Measurements from ENCODE around the gene LTBP1.

LTBP1 gene

DNA sequence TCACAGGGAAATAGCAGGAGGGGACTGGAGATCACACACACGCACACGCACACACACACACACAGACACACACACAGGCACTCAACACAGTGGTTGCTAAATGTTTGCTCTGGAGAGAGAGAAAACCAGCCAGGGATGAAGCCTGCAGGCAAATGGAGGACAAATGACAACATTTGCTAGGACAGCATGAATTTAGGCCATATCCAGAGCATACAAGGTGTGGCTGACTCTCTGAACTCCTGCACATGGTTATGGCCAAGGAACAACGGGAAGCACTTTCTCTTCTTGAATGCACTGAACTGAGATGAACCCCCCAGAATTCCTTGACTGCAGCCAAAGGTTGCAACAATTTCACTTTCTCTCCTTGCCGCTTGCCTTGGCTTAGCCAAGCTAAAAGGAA lies 299.7 kb downstream of the LTBP1 start:
- Histone ChIP-seq H3K9me3 (ENCODE audit: control insufficient read depth, low read length) (no peaks in the 10 kb centered on the region), H3K23ac (ENCODE audit: low read length in 2 of 2) (no peak overlapping the region), H2AK5ac (ENCODE audit: low read length, severe bottlenecking) (no peak overlapping the region), H3K4me3 (ENCODE audit: insufficient read depth in 1 of 2, low read depth in 1 of 2, low read length in 2 of 2) (no peak overlapping the region), H3K4me1 (ENCODE audit: control insufficient read depth, insufficient read depth, low read depth, low read length) (peaks cover 2% of the 10 kb centered on the region), H2BK5ac (ENCODE audit: low read depth, low read length, poor library complexity, severe bottlenecking) (no peak overlapping the region), H3K36me3 (ENCODE audit: control insufficient read depth in 1 of 2, insufficient read depth in 2 of 2, low read depth in 1 of 2, low read length in 2 of 2) (peaks cover 4 to 11% of the 10 kb centered on the region in 2 experiments), H2BK120ac (ENCODE audit: low read depth, low read length) (no peak overlapping the region), H2BK15ac (ENCODE audit: low read depth, poor library complexity, severe bottlenecking) (no peak overlapping the region), H3K9ac (ENCODE audit: low read length) (no peak overlapping the region), H2BK12ac (ENCODE audit: low read length in 2 of 2) (peak overlapping the region in 1 of 2 experiments; percentile 71), H3K14ac (ENCODE audit: low read length in 2 of 2) (peak overlapping the region in 1 of 2 experiments; percentile 75), H2AFZ (ENCODE audit: low read depth, low read length) (peak overlapping the region; percentile 53), H3K79me1 (replicated peaks; ENCODE audit: low read length, poor library complexity, severe bottlenecking) (no peaks in the 10 kb centered on the region), H3K4me2 (ENCODE audit: low read length, poor library complexity, severe bottlenecking) (no peak overlapping the region), H3K4ac (ENCODE audit: low read depth in 1 of 2, low read length in 2 of 2) (no peak overlapping the region), H3K27me3 (ENCODE audit: control insufficient read depth in 1 of 2, insufficient read depth in 1 of 2, low read length in 2 of 2) (no peaks in the 10 kb centered on the region), H3K27ac (ENCODE audit: low read length, poor library complexity, severe bottlenecking) (no peak overlapping the region), H4K91ac (ENCODE audit: low read length) (no peak overlapping the region), H4K8ac (ENCODE audit: low read length) (no peak overlapping the region), H3K18ac (ENCODE audit: low read depth in 1 of 2, low read length in 2 of 2) (peak overlapping the region in 1 of 2 experiments; percentile 25)
- no peak for DNase-seq
- WGBS = 100% methylated on average over 2 of the region's 4 CpGs

GRCh38 chr2:33247365-33247764 lies 300.6 kb downstream of the LTBP1 start:
- Histone ChIP-seq H4K91ac (ENCODE audit: low read length) (no peak overlapping the region), H3K18ac (ENCODE audit: low read depth in 1 of 2, low read length in 2 of 2) (no peak overlapping the region), H3K23ac (ENCODE audit: low read length in 2 of 2) (no peak overlapping the region), H2BK12ac (ENCODE audit: low read length in 2 of 2) (no peak overlapping the region), H4K8ac (ENCODE audit: low read length) (no peak overlapping the region), H3K27ac (ENCODE audit: low read length, poor library complexity, severe bottlenecking) (no peak overlapping the region), H3K4me3 (ENCODE audit: insufficient read depth in 1 of 2, low read depth in 1 of 2, low read length in 2 of 2) (no peak overlapping the region), H3K14ac (ENCODE audit: low read length in 2 of 2) (no peak overlapping the region), H2BK15ac (ENCODE audit: low read depth, poor library complexity, severe bottlenecking) (no peak overlapping the region), H3K36me3 (ENCODE audit: control insufficient read depth in 1 of 2, insufficient read depth in 2 of 2, low read depth in 1 of 2, low read length in 2 of 2) (peaks cover 4 to 19% of the 10 kb centered on the region in 2 experiments), H3K4me1 (ENCODE audit: control insufficient read depth, insufficient read depth, low read depth, low read length) (peaks cover 2% of the 10 kb centered on the region), H3K27me3 (ENCODE audit: control insufficient read depth in 1 of 2, insufficient read depth in 1 of 2, low read length in 2 of 2) (no peaks in the 10 kb centered on the region), H3K79me1 (replicated peaks; ENCODE audit: low read length, poor library complexity, severe bottlenecking) (no peaks in the 10 kb centered on the region), H3K4me2 (ENCODE audit: low read length, poor library complexity, severe bottlenecking) (no peak overlapping the region), H3K4ac (ENCODE audit: low read depth in 1 of 2, low read length in 2 of 2) (no peak overlapping the region), H2BK120ac (ENCODE audit: low read depth, low read length) (no peak overlapping the region), H2BK5ac (ENCODE audit: low read depth, low read length, poor library complexity, severe bottlenecking) (no peak overlapping the region), H3K9ac (ENCODE audit: low read length) (no peak overlapping the region), H2AK5ac (ENCODE audit: low read length, severe bottlenecking) (no peak overlapping the region), H2AFZ (ENCODE audit: low read depth, low read length) (no peak overlapping the region), H3K9me3 (ENCODE audit: control insufficient read depth, low read length) (no peaks in the 10 kb centered on the region)
- 63% methylated on average over 1 of the region's 1 CpG for WGBS
- no peak for DNase-seq

DNA sequence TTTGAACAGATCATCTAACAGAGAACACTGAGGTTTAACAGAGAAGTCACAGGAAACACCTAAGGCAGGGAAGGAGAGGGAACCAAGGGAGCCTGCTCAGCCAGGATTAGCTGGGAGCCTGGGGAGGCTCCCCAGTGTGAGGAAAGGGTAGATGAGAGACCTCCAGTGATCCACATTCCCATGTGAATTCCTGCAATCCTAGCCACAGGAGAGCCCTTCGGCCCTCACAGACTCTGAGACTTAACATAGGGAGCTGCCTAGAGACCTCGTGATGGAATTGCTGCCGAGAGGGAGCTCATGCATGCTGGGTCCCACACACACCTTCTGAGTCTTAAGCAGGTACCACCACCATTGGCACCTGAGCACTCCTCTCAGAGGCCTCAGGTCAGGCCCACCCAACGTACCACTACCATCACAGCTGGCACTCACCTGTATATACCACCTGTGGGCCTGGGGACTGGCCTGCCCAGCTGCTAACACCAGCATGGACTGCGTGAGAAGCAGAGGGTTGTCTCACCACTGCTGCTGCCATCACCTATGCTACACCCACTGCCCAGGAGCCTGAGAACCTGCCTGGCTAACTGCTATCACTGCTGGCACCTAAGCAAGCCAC lies 303.8 kb downstream of the LTBP1 start:
- DNase-seq = no peak
- no peak overlapping the region for H3K4ac ChIP-seq (ENCODE audit: low read depth in 1 of 2, low read length in 2 of 2)
- H2BK120ac ChIP-seq (ENCODE audit: low read depth, low read length) = no peak overlapping the region
- no peak overlapping the region for H3K18ac ChIP-seq (ENCODE audit: low read depth in 1 of 2, low read length in 2 of 2)
- H2AK5ac ChIP-seq (ENCODE audit: low read length, severe bottlenecking) = no peak overlapping the region
- H4K8ac ChIP-seq (ENCODE audit: low read length) = no peak overlapping the region
- no peak overlapping the region for H3K9ac ChIP-seq (ENCODE audit: low read length)
- H3K27me3 ChIP-seq (ENCODE audit: control insufficient read depth in 1 of 2, insufficient read depth in 1 of 2, low read length in 2 of 2) = no peaks in the 10 kb centered on the region
- H4K91ac ChIP-seq (ENCODE audit: low read length) = no peak overlapping the region
- H3K79me1 ChIP-seq (replicated peaks; ENCODE audit: low read length, poor library complexity, severe bottlenecking) = no peaks in the 10 kb centered on the region
- H3K4me1 ChIP-seq (ENCODE audit: control insufficient read depth, insufficient read depth, low read depth, low read length) = no peaks in the 10 kb centered on the region
- peaks cover 4 to 30% of the 10 kb centered on the region in 2 experiments for H3K36me3 ChIP-seq (ENCODE audit: control insufficient read depth in 1 of 2, insufficient read depth in 2 of 2, low read depth in 1 of 2, low read length in 2 of 2)
- 88% methylated on average over 5 of the region's 5 CpGs for WGBS
- no peak overlapping the region for H3K27ac ChIP-seq (ENCODE audit: low read length, poor library complexity, severe bottlenecking)
- H2BK12ac ChIP-seq (ENCODE audit: low read length in 2 of 2) = no peak overlapping the region
- no peak overlapping the region for H3K4me2 ChIP-seq (ENCODE audit: low read length, poor library complexity, severe bottlenecking)
- H3K9me3 ChIP-seq (ENCODE audit: control insufficient read depth, low read length) = no peaks in the 10 kb centered on the region
- H3K14ac ChIP-seq (ENCODE audit: low read length in 2 of 2) = no peak overlapping the region
- peak overlapping the region in 1 of 2 experiments; percentile 47 for H3K23ac ChIP-seq (ENCODE audit: low read length in 2 of 2)
- H2BK15ac ChIP-seq (ENCODE audit: low read depth, poor library complexity, severe bottlenecking) = no peak overlapping the region
- no peak overlapping the region for H2BK5ac ChIP-seq (ENCODE audit: low read depth, low read length, poor library complexity, severe bottlenecking)
- H3K4me3 ChIP-seq (ENCODE audit: insufficient read depth in 1 of 2, low read depth in 1 of 2, low read length in 2 of 2) = no peak overlapping the region
- H2AFZ ChIP-seq (ENCODE audit: low read depth, low read length) = no peak overlapping the region

GRCh38 chr2:33256162-33256755 lies 309.5 kb downstream of the LTBP1 start:
- no peak overlapping the region for H3K18ac ChIP-seq (ENCODE audit: low read depth in 1 of 2, low read length in 2 of 2)
- no peaks in the 10 kb centered on the region for H3K9me3 ChIP-seq (ENCODE audit: control insufficient read depth, low read length)
- H3K27ac ChIP-seq (ENCODE audit: low read length, poor library complexity, severe bottlenecking) = no peak overlapping the region
- no peak for DNase-seq
- H2BK120ac ChIP-seq (ENCODE audit: low read depth, low read length) = no peak overlapping the region
- no peak overlapping the region for H3K4me2 ChIP-seq (ENCODE audit: low read length, poor library complexity, severe bottlenecking)
- H3K4me1 ChIP-seq (ENCODE audit: control insufficient read depth, insufficient read depth, low read depth, low read length) = no peaks in the 10 kb centered on the region
- peaks cover 0 to 42% of the 10 kb centered on the region in 2 experiments for H3K36me3 ChIP-seq (ENCODE audit: control insufficient read depth in 1 of 2, insufficient read depth in 2 of 2, low read depth in 1 of 2, low read length in 2 of 2)
- H2BK12ac ChIP-seq (ENCODE audit: low read length in 2 of 2) = no peak overlapping the region
- no peak overlapping the region for H3K4ac ChIP-seq (ENCODE audit: low read depth in 1 of 2, low read length in 2 of 2)
- H3K4me3 ChIP-seq (ENCODE audit: insufficient read depth in 1 of 2, low read depth in 1 of 2, low read length in 2 of 2) = no peak overlapping the region
- no peak overlapping the region for H2AK5ac ChIP-seq (ENCODE audit: low read length, severe bottlenecking)
- no peaks in the 10 kb centered on the region for H3K79me1 ChIP-seq (replicated peaks; ENCODE audit: low read length, poor library complexity, severe bottlenecking)
- no peak overlapping the region for H3K9ac ChIP-seq (ENCODE audit: low read length)
- H2BK5ac ChIP-seq (ENCODE audit: low read depth, low read length, poor library complexity, severe bottlenecking) = no peak overlapping the region
- H3K14ac ChIP-seq (ENCODE audit: low read length in 2 of 2) = no peak overlapping the region
- no peak overlapping the region for H4K91ac ChIP-seq (ENCODE audit: low read length)
- no peak overlapping the region for H2BK15ac ChIP-seq (ENCODE audit: low read depth, poor library complexity, severe bottlenecking)
- no peak overlapping the region for H4K8ac ChIP-seq (ENCODE audit: low read length)
- no peaks in the 10 kb centered on the region for H3K27me3 ChIP-seq (ENCODE audit: control insufficient read depth in 1 of 2, insufficient read depth in 1 of 2, low read length in 2 of 2)
- H2AFZ ChIP-seq (ENCODE audit: low read depth, low read length) = no peak overlapping the region
- H3K23ac ChIP-seq (ENCODE audit: low read length in 2 of 2) = no peak overlapping the region
- WGBS = 97% methylated on average over 4 of the region's 6 CpGs
